Activated B cell treated with CpG ODN at 0.5 μM for 24 hours (primary cell): ENCODE measurements around the gene NFIL3. TPM values are rescaled to one million over a fixed set of nuclear protein-coding genes. Genes with fewer than 3 reads are reported as not detected.

ENCODE experiments used
- ATAC-seq: fragments of 200-7000 bp; cut with Tn5 transposase; one replicate; pipeline ENCODE4 v1.10.0; 2021; ENCODE audit warnings: low read depth, mild to moderate bottlenecking, moderate library complexity
- CTCF ChIA-PET: fragments of 350-600 bp; sonication (Branson Sonifier 250); formaldehyde crosslinking; loops from one replicate; lab custom pipeline; 2021; ENCODE audit warnings: antibody characterized with exemption; lab: Charles Lee
- POLR2A ChIA-PET: fragments of 350-600 bp; sonication (Branson Sonifier 250); formaldehyde crosslinking; loops from one replicate; lab custom pipeline; 2021; ENCODE audit warnings: antibody characterized with exemption; lab: Charles Lee
- DNase-seq: peaks from one replicate; pipeline ENCODE4 v3.0.0; 2022
- H3K27ac Mint-ChIP-seq: one replicate; pipeline ENCODE4 v1.8.0; 2020; ENCODE audit warnings: mixed read lengths
- H3K27me3 Mint-ChIP-seq: one replicate; pipeline ENCODE4 v1.8.0; 2021; ENCODE audit warnings: mixed read lengths
- H3K36me3 Mint-ChIP-seq: one replicate; pipeline ENCODE4 v1.8.0; 2021; ENCODE audit warnings: low read depth, mixed read lengths
- H3K4me1 Mint-ChIP-seq: one replicate; pipeline ENCODE4 v1.8.0; 2021; ENCODE audit warnings: mixed read lengths
- H3K4me3 Mint-ChIP-seq: one replicate; pipeline ENCODE4 v1.8.0; 2020; ENCODE audit warnings: mild to moderate bottlenecking, mixed read lengths
- H3K9me3 Mint-ChIP-seq: one replicate; pipeline ENCODE4 v1.8.0; 2020; ENCODE audit warnings: mixed read lengths
- CTCF ChIP-seq: fragments of 200-600 bp; IDR thresholded peaks from one replicate; pipeline ENCODE4 v1.8.0; 2022; ENCODE audit warnings: antibody characterized with exemption, mild to moderate bottlenecking
- intact Hi-C: fragments of 100-400 bp; cut with micrococcal nuclease; formaldehyde crosslinking; loops from one replicate; pipeline ENCODE4 v1.15.1; 2024
- total RNA-seq: library from RNA; stranded (reverse); gene quantifications from 2 replicates; pipeline ENCODE4 v1.2.3, GENCODE V29; 2022

The NFIL3 gene
- total RNA-seq, 1 donor from 2014 or later: 3.1 TPM

- intact Hi-C loops: loop anchor here (1.0 to 5.0 kb wide), 6 partner anchors 64 to 367 kb away; no protein-coding TSS in a partner anchor
- peak overlapping the region; percentile 94 for H3K4me3 Mint-ChIP-seq
- no peaks in the 10 kb centered on the region for H3K27me3 Mint-ChIP-seq
- H3K36me3 Mint-ChIP-seq: peaks cover 25% of the 10 kb centered on the region
- no peak for ATAC-seq
- POLR2A ChIA-PET: interaction anchor here (0.7 to 1.8 kb wide), 5 partner anchors 63 to 480 kb away, joined by 3 to 5 read pairs (median 4); partner anchors contain the start of gene NFIL3
- CTCF ChIA-PET: interaction anchor here (0.9 to 1.8 kb wide), 6 partner anchors 64 to 446 kb away, joined by 3 to 11 read pairs (median 4); partner anchors contain the start of gene NFIL3
- DNase-seq: no peak
- peaks cover 35% of the 10 kb centered on the region for H3K4me1 Mint-ChIP-seq
- no peaks in the 10 kb centered on the region for H3K9me3 Mint-ChIP-seq
- no peak for TF ChIP-seq CTCF
- peak overlapping the region; percentile 82 for H3K27ac Mint-ChIP-seq
Measured at GRCh38 chr9:91360551-91361290, 62.9 kb downstream of the NFIL3 start.

- ChIA-PET CTCF (interaction anchor here (1.4 to 1.7 kb wide), 2 partner anchors 66 to 445 kb away, joined by 6 to 8 read pairs; no protein-coding TSS in a partner anchor), POLR2A (interaction anchor here (0.5 to 1.8 kb wide), 2 partner anchors 152 to 232 kb away, joined by 3 to 5 read pairs; no protein-coding TSS in a partner anchor)
- ATAC-seq (no peak), DNase-seq (no peak)
- peak overlapping the region; percentile 94 for H3K4me3 Mint-ChIP-seq
- no peaks in the 10 kb centered on the region for H3K9me3 Mint-ChIP-seq
- intact Hi-C loops: loop anchor here (1.0 to 5.0 kb wide), 4 partner anchors 153 to 367 kb away; no protein-coding TSS in a partner anchor
- peaks cover 35% of the 10 kb centered on the region for H3K4me1 Mint-ChIP-seq
- peaks cover 33% of the 10 kb centered on the region for H3K36me3 Mint-ChIP-seq
- no peaks in the 10 kb centered on the region for H3K27me3 Mint-ChIP-seq
- peak overlapping the region; percentile 54 for H3K27ac Mint-ChIP-seq
- TF ChIP-seq CTCF: no peak
Measured at GRCh38 chr9:91359734-91360470, 63.7 kb downstream of the NFIL3 start.

- H3K36me3 Mint-ChIP-seq: peaks cover 42% of the 10 kb centered on the region
- no peaks in the 10 kb centered on the region for H3K27me3 Mint-ChIP-seq
- no peak for TF ChIP-seq CTCF
- ChIA-PET POLR2A (interaction anchor here (0.6 to 1.3 kb wide), 2 partner anchors 65 to 167 kb away, joined by 3 to 4 read pairs; partner anchors contain the start of gene NFIL3), CTCF (interaction anchor here (1.4 kb wide), 1 partner anchor 444 kb away, joined by 6 read pairs; no protein-coding TSS in a partner anchor)
- ATAC-seq (no peak), DNase-seq (no peak)
- intact Hi-C loops: no loop called here
- no peaks in the 10 kb centered on the region for H3K9me3 Mint-ChIP-seq
- H3K27ac Mint-ChIP-seq: no peak overlapping the region
- no peak overlapping the region for H3K4me3 Mint-ChIP-seq
- peaks cover 35% of the 10 kb centered on the region for H3K4me1 Mint-ChIP-seq
Measured at GRCh38 chr9:91359083-91359482, 64.5 kb downstream of the NFIL3 start.

Other genes starting within 250 kb of the NFIL3 start
- gene AUH, start 61.9 kb downstream of the NFIL3 start, total RNA-seq: 11.1 and 14.0 TPM in 2 replicates